HG03442 (cell line): ENCODE data around the gene RAD51B.

Source experiments
- ATAC-seq: cut with Tn5 transposase; IDR thresholded peaks from one replicate; pipeline ENCODE4 v1.9.1; 2021; ENCODE audit warnings: mild to moderate bottlenecking, moderate library complexity; ENCODE audit not compliant: unreplicated experiment

RAD51B gene

GRCh38 chr14:68262567-68262966, 443.0 kb downstream of the RAD51B start:
- ATAC-seq: no peak

- ATAC-seq: no peak
Measured at GRCh38 chr14:68263563-68264259, 444.1 kb downstream of the RAD51B start.

GRCh38 chr14:68264260-68264569, 444.6 kb downstream of the RAD51B start:
- ATAC-seq: no peak

GRCh38 chr14:68266998-68267397, 447.4 kb downstream of the RAD51B start:
- no peak for ATAC-seq

GRCh38 chr14:68268197-68268596, 448.6 kb downstream of the RAD51B start:
- peak; percentile 49 for ATAC-seq

- ATAC-seq: no peak
Measured at GRCh38 chr14:68268719-68269118, 449.1 kb downstream of the RAD51B start.

GRCh38 chr14:68269136-68269927, 449.8 kb downstream of the RAD51B start:
- no peak for ATAC-seq

GRCh38 chr14:68270342-68270741, 450.8 kb downstream of the RAD51B start:
- ATAC-seq: no peak

GRCh38 chr14:68271913-68272391, 452.4 kb downstream of the RAD51B start:
- ATAC-seq: no peak

GRCh38 chr14:68273413-68273812, 453.8 kb downstream of the RAD51B start:
- no peak for ATAC-seq

- ATAC-seq: no peak
Measured at GRCh38 chr14:68274725-68275124, 455.1 kb downstream of the RAD51B start.

GRCh38 chr14:68278576-68279436, 459.2 kb downstream of the RAD51B start:
- ATAC-seq: no peak

GRCh38 chr14:68279437-68279720, 459.8 kb downstream of the RAD51B start:
- ATAC-seq: no peak

- ATAC-seq: no peak
Measured at GRCh38 chr14:68279777-68280233, 460.2 kb downstream of the RAD51B start.

- ATAC-seq: no peak
Measured at GRCh38 chr14:68281497-68281896, 461.9 kb downstream of the RAD51B start.

GRCh38 chr14:68282479-68283377, 463.1 kb downstream of the RAD51B start:
- ATAC-seq: peak; percentile 24

- peak; percentile 34 for ATAC-seq
Measured at GRCh38 chr14:68283378-68284123, 464.0 kb downstream of the RAD51B start.

GRCh38 chr14:68284333-68284732, 464.8 kb downstream of the RAD51B start:
- no peak for ATAC-seq

- no peak for ATAC-seq
Measured at GRCh38 chr14:68284834-68285233, 465.3 kb downstream of the RAD51B start.
